Globus pallidus (tissue), 1 donor: ENCODE data around the gene POU6F2.

Experiments used
- DNase-seq: peaks from one replicate; pipeline ENCODE4 v3.0.0-alpha.2; 2015; ENCODE audit warnings: low spot score

POU6F2 gene

GRCh38 chr7:39069896-39070881 lies 92.5 kb downstream of the POU6F2 start:
- no peak for DNase-seq

DNA sequence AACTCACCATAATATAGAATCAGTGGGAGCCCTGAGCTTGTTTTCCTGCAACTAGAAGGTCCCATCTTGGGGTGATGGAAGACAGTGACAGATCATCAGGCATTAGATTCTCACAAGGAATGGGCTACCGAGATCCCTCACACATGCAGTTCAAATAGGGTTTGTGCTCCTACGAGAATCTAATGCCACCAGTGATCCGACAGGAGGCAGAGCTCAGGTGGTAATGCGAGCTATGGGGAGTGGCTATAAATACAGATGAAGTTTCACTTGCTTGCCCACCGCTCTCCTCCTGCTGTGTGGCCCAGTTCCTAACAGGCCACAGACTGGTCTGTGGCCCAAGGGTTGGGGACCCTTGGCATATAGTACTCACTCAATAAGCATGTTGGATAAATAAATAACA lies 93.4 kb downstream of the POU6F2 start:
- no peak for DNase-seq

- DNase-seq = no peak
Observed at GRCh38 chr7:39073432-39073831, 95.7 kb downstream of the POU6F2 start.

GRCh38 chr7:39075210-39075609 lies 97.5 kb downstream of the POU6F2 start:
- no peak for DNase-seq

DNA sequence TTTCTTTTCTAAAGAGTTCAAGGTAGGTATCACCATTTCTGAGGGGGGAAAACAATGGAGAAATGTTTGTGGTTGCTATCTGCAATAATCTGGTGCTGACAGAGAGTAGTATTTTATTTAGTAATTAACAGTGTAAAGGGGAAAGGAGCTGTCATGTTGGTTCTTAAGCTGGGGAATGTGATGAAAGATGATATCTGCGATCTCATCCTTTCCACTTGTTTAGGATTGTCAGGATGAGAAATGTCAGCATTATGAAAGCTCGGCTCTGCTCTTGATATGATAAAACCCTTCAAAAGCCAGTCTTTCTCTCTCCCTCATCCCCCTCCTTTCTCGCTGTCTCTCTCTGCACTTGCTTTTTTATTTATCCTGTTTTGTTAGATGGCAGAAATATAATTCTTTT lies 106.1 kb downstream of the POU6F2 start:
- no peak for DNase-seq

DNA sequence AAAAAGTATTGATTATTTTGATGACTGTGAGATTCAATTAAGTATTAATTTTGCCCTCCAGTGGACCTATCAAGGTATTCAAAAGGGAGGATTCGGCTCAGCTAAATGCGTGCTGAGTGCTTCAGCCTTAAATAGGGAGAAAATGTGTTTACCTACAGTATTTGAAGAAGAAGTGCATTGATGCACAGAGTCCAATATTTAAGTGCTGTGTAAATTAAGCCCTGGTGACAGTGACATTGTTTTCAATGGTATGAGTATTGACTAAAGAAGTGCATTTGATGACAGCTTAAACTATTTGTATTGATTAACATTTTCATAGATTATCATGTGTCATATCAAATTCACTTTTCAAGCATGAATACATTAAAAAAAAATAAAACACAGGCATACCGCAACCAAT lies 106.6 kb downstream of the POU6F2 start:
- no peak for DNase-seq

DNA sequence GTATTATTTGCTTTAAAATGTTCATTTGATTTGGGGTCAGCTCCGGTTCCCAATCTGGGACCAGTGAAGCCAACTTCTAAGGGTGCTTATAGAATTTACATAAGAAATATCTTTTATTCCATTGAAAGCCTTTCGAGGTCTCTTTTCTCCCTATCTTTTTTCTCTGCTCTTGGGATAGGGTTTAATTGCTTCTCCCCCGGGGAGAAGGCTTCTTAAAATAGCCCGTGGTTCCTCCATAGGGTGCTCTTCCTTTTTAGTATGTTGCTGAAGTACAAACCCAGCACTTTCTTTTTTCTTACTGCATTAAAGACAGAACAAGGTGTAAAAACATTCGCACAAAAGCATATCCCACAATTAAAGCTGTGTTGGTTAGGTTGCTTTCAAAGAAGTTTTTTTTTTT lies 107.5 kb downstream of the POU6F2 start:
- no peak for DNase-seq

GRCh38 chr7:39085590-39086049 lies 107.9 kb downstream of the POU6F2 start:
- peak; percentile 22 for DNase-seq

DNA sequence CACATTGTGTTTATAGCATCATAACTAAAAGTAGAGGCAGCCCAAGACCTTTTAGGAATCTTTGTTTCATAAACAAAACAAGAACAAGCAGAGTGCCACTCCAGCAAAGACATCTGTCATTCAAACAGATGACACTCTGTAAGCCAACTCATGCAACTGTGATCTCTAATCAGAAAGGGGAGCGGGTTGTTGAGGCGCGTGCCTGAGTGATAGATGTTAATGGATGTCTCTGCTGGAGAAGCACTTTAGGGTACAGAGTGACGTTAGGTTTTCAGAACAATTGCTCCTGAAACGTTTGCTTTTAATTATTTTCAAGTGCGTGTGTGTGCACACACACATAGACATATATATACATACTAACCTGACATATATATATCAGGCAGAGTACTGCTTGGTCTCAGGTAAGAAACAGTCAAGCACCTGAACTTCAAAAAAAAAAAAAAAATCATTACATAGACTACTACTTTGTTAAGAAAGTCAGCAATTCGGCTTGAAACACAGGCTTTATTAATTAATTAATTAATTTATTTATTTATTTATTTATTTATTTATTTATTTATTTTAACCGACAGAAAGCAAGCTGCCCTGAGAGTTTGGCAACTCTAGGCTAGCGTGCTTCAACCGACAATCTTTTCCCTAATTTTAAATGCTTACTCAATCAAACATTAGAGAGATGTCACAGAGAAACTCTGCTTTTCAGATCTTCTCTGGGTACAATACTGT lies 109.1 kb downstream of the POU6F2 start:
- no peak for DNase-seq

GRCh38 chr7:39088730-39089593 lies 111.3 kb downstream of the POU6F2 start:
- DNase-seq = no peak

DNA sequence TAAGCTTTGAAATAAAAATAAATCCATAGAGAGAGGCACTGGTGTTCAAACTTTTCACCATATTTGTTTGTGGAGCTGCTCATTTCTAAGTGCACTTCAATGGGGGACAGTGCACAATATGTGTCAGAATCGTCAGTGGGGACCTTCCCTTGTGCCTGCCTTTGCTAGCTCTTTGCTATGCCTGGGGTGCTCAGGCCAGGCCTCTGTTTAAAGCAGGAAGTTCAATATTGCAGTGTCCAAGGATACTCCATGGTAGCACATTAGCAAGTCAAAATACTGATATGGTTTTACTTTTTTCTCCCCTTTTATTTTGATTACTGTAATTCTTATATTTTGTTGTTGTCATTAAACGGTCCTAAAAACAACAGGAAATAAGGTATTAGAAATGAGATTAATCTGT lies 113.4 kb downstream of the POU6F2 start:
- no peak for DNase-seq

DNA sequence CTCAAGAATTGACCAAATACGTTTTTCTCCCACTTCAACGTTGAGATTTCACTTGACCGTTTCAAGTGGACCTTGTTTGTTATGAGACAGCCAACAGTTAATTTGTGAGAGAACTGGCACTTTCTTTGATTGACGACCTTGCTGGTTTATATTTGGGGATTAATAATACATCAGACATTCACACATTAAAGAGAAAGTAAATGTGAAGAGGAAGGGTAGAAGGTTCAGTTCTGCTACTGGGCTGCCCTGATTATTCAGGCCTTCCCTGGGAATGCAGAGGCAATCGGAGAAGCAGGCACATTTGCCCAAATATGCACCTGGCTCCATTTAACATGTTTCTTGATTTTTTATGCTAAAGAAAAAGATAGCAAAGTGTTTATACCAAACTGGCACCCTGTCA lies 114.1 kb downstream of the POU6F2 start:
- DNase-seq = no peak

DNA sequence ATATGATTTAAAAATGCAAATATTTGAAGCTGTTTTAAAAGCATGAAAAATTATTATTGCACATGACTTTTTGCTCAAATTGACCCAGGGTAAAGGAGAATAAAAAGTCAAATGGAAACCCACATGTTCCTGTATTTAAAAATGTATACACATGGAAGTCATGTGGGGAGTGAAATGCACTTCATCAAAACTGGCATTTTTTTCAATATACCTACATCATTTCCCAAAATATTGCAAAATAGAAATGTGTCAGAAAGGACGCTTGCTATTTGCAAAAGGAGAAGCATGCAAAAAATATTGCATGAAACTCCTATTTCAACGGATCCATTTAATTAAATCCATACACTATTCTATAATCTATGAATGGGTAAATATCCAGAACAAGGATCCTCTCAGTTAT lies 117.0 kb downstream of the POU6F2 start:
- DNase-seq = no peak

GRCh38 chr7:39095875-39096619 lies 118.3 kb downstream of the POU6F2 start:
- DNase-seq = no peak

GRCh38 chr7:39098506-39098905 lies 120.8 kb downstream of the POU6F2 start:
- DNase-seq = no peak

GRCh38 chr7:39099146-39099545 lies 121.4 kb downstream of the POU6F2 start:
- DNase-seq = no peak

- DNase-seq = no peak
Observed at GRCh38 chr7:39100270-39100669, 122.6 kb downstream of the POU6F2 start.

DNA sequence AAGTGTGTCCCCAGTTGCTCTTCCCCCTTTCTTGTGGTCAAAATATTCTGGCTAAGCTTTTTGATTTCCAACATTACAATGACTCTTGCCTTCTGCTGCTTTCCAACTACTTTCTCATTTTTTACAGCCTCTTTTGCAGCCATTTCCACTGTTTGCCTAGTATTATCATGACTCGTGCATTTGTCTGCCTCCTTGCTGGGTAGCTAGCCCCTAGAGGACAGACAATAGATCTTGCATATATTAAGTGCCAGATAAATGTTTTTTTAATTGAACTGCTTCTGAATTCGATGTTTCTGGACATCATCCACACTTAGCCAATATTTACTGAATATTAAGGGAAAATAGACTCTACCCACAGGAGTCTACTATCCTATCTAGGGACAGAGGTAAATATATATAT lies 124.5 kb downstream of the POU6F2 start:
- no peak for DNase-seq

- DNase-seq = no peak
Observed at GRCh38 chr7:39105720-39106119, 128.0 kb downstream of the POU6F2 start.

GRCh38 chr7:39125846-39126245 lies 148.1 kb downstream of the POU6F2 start:
- DNase-seq = no peak

DNA sequence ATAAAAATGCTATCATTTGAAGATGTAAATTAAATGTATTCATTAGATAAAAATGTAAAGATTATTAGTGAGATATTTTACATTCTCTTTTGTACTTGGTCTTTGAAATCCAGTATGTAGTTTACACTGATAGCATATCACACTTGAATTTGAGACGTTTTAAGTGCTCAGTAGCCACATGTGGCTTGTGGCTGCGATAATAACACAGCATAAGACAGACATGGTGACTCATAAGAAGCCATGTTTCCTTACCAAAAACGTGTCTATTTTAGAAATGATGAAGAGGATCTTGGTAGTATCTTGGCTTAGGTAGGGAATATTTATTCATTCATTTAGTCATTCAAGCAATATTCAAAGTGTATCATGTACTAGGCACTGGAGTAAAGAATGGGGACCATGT lies 149.3 kb downstream of the POU6F2 start:
- no peak for DNase-seq
